GM12874 (cell line): ENCODE results near the gene CEP72.

Source experiments
- TF ChIP-seq, protein P1 (sequence below): IDR thresholded peaks from 2 replicates; pipeline ENCODE4 v1.5.1; 2011; ENCODE audit warnings: low read depth, mild to moderate bottlenecking, control low read depth, low read length, moderate library complexity; ENCODE audit not compliant: insufficient read depth

Gene CEP72

DNA sequence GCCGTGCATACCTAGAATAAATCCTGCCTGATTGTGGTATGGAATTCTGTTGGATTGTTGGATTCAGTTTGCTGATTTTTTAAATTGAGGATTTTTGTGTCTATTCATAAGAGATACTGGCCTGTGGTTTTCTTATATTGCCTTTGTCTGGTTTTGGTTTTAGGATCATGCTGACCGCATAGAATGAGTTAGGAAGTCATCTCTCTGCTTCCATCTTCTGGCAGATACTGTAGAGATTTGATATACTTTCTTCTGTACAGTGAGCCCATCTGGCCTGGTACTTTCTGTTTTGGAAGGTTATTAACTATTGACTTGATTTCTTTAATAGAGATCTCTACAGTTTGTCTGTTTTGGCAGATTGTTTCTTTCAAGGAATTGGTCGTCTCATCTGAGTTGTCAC is 14.7 kb downstream of the CEP72 start:
- TF ChIP-seq, protein P1, sequence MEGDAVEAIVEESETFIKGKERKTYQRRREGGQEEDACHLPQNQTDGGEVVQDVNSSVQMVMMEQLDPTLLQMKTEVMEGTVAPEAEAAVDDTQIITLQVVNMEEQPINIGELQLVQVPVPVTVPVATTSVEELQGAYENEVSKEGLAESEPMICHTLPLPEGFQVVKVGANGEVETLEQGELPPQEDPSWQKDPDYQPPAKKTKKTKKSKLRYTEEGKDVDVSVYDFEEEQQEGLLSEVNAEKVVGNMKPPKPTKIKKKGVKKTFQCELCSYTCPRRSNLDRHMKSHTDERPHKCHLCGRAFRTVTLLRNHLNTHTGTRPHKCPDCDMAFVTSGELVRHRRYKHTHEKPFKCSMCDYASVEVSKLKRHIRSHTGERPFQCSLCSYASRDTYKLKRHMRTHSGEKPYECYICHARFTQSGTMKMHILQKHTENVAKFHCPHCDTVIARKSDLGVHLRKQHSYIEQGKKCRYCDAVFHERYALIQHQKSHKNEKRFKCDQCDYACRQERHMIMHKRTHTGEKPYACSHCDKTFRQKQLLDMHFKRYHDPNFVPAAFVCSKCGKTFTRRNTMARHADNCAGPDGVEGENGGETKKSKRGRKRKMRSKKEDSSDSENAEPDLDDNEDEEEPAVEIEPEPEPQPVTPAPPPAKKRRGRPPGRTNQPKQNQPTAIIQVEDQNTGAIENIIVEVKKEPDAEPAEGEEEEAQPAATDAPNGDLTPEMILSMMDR: no peak

DNA sequence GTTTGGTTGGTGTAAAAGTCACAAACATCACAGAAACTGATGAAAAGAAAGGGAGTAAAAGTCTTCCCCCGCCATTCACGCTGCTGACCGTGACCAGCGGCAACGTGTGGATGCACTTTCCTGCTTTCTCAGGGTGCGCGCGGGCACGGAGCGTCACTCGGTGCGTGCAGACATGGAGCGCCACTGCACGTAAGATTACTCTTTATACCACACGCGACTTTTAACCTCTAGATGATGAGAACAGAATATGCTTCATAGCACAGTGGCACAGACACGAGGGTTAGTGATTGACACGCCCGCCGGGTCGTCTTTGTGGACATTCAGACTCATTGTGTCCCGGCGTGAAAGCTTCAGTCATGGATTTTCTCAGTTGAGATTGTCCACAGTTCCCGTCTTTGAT is 15.7 kb downstream of the CEP72 start:
- TF ChIP-seq, protein P1: no peak

DNA sequence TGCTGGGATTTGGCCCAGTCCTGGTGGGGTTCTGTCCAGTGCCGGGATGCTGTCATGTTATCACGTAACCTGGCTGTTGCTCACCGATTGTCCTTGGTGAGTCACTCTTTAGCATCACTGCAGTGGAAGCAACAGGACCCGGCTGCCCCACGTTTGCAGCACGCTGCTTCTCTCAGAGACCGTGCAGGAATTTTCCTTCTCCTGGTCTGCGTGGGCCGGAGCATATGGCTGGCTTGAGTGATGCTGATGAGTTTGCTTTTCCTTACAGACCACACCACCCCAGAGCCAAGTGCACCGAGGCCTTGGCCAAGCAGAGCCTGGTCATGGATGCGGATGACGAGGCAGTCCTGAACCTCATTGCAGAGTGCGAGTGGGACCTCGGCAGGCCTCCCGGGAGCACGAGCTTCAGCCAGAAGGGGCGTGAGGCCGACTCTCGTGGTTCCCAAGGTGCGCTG is 21.4 kb downstream of the CEP72 start:
- TF ChIP-seq, protein P1: no peak

DNA sequence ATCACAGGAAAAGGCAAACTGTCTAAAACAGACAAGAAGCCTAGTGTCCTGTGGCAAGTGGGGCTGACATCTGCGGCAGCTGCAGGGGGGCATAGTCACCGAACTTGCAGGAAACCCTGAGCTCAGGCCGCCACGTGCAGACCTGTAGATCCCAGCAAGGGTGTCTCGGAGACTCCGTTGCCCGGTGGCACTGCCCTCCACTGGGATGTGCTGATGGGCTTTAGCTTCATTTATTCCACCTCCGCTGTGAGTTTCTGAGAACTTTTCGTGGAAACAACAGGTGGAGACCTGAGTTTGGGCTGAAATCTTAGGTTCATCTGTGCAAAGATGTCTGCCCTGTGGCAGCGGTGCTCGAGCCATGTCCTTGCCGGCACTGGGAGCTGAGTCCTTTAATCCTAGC is 22.1 kb downstream of the CEP72 start:
- TF ChIP-seq, protein P1: no peak

DNA sequence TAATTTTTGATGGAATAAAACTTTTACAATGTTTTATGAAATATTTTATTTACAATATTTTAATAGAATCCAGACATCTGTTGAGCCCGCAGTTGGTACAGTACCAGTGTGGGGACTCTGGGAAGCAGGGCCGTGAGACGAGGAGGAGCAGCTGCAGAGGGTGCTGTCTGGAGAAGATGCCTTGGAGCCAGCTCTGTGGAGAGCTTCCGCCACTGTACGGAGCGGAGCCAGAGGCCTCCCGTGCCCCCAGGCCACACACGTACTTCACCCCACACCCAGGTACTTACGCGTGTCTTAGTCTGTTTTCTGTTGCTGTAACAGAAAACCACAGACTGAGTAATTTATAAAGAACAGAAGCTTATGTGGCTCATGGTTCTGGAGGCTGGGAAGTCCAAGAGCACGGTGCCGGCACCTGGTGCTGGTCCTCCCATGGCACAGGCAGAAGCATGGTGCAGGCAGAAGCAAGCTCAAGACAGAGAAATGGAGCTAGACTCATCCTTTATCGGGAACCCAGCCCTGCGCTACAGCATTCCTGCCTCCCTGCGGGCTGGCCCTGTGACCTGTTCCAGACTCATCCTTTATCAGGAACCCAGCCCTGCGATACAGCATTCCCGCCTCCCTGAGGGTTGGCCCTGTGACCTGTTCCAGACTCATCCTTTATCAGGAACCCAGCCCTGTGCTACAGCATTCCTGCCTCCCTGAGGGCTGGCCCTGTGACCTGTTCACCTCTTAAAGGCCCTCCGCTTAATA is 23.3 kb downstream of the CEP72 start:
- TF ChIP-seq, protein P1: no peak

DNA sequence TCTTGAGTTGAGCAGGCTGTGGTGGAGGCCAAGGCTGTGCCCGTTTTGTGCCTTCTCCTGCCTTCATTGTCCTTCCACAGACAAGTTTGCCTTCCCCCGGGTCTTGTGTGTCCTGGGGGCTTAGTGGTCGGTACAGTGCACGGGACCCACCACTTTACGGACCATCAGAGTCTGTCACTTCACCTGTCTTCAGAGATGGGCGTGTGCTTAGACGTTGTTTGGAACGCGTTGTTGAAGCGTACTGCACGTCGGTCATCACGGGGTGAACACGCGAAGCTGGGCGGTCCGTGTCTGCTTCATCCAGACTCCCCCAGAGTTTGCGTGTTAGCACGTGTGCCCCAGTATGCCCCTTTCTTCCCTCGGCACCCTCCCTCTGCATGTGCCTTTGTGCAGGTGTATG is 24.8 kb downstream of the CEP72 start:
- TF ChIP-seq, protein P1: no peak

DNA sequence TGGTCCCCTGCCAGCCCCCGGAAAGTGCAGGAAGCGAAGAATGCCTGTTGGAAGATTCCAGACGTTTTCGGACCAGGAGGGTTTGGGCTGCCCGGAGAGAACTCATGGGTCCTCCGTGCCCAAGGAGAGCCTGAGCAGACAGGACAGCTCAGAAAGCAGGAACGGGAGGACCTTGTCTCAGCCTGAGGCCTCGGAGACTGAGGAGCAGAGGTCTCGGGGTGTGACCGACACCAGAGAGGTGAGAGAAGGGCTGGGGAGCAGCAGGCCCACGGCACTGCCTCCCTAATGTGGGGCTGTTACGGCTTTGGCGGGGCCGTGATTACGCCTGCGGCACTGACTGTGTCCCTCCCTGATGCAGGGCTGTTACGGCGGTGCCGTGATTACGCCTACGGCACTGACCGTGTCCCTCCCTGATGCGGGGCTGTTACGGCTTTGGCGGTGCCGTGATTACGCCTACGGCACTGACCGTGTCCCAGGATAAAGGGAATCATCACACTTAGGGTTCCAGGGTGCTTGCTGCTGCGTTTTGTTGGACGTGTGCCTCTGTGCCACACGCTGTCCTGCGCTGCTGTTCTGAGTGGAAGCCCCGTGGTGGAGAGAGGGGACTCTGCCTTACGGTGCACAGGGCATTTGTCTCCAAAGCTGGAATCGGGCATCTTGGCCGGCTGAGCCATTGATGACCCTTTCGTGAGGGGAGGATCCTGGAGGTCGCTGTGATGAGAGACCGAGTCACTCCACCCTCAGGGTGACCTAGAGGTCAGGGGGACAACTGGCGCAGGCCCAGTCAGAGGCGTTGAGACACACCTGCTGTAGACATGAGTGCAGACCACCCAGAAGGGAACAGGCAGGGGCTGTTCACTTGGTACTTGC is 25.7 kb downstream of the CEP72 start:
- TF ChIP-seq, protein P1: no peak
